ENCODE data around the gene PGM2L1.

DNA sequence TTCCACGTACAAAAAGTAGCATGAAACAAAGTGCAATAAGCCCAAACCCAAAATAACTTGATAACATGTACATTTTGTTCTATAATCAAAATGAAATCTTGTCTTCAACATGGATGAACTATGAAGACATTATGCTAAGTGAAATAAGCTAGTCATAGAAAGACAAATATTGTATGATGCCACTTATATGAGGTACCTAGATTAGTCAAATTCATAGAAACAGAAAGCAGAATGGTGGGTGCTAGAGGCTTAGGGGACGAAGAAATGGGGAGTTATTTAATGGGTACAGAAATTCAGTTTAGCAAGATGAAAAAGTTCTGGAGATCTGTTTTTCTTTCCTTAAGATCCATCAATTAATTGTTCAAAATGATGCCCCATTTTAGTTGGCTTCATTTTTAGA lies 7.5 kb downstream of the PGM2L1 start:
- TF ChIP-seq SIN3A (IDR thresholded peaks at IDR 0.05; ENCODE audit: borderline replicate concordance, insufficient read depth, low read depth, low read length), result no peak
- no peak for TF ChIP-seq POLR2AphosphoS5 (IDR thresholded peaks at IDR 0.05; ENCODE audit: low read depth, low read length)
- TF ChIP-seq, protein P1, sequence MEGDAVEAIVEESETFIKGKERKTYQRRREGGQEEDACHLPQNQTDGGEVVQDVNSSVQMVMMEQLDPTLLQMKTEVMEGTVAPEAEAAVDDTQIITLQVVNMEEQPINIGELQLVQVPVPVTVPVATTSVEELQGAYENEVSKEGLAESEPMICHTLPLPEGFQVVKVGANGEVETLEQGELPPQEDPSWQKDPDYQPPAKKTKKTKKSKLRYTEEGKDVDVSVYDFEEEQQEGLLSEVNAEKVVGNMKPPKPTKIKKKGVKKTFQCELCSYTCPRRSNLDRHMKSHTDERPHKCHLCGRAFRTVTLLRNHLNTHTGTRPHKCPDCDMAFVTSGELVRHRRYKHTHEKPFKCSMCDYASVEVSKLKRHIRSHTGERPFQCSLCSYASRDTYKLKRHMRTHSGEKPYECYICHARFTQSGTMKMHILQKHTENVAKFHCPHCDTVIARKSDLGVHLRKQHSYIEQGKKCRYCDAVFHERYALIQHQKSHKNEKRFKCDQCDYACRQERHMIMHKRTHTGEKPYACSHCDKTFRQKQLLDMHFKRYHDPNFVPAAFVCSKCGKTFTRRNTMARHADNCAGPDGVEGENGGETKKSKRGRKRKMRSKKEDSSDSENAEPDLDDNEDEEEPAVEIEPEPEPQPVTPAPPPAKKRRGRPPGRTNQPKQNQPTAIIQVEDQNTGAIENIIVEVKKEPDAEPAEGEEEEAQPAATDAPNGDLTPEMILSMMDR (IDR thresholded peaks at IDR 0.05), result no peak
- TF ChIP-seq TCF7L2 (IDR thresholded peaks at IDR 0.05; ENCODE audit: low read depth, low read length), result no peak
- TF ChIP-seq, protein P2, sequence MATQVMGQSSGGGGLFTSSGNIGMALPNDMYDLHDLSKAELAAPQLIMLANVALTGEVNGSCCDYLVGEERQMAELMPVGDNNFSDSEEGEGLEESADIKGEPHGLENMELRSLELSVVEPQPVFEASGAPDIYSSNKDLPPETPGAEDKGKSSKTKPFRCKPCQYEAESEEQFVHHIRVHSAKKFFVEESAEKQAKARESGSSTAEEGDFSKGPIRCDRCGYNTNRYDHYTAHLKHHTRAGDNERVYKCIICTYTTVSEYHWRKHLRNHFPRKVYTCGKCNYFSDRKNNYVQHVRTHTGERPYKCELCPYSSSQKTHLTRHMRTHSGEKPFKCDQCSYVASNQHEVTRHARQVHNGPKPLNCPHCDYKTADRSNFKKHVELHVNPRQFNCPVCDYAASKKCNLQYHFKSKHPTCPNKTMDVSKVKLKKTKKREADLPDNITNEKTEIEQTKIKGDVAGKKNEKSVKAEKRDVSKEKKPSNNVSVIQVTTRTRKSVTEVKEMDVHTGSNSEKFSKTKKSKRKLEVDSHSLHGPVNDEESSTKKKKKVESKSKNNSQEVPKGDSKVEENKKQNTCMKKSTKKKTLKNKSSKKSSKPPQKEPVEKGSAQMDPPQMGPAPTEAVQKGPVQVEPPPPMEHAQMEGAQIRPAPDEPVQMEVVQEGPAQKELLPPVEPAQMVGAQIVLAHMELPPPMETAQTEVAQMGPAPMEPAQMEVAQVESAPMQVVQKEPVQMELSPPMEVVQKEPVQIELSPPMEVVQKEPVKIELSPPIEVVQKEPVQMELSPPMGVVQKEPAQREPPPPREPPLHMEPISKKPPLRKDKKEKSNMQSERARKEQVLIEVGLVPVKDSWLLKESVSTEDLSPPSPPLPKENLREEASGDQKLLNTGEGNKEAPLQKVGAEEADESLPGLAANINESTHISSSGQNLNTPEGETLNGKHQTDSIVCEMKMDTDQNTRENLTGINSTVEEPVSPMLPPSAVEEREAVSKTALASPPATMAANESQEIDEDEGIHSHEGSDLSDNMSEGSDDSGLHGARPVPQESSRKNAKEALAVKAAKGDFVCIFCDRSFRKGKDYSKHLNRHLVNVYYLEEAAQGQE (IDR thresholded peaks at IDR 0.05; ENCODE audit: insufficient read depth in 1 of 2, low read depth in 2 of 2, low read length in 1 of 2), result no peak
